Thyroid gland (tissue), 4 donors: Measurements from ENCODE around the gene TRPM6.

Experiments
- POLR2A ChIP-seq, 2 donors: fragments of 450-650 bp; IDR thresholded peaks; one replicate each; pipeline ENCODE4 v1.6.1; 2017; ENCODE audit warnings: antibody characterized with exemption in 2 of 2, mild to moderate bottlenecking in 2 of 2, moderate library complexity in 1 of 2
- TF ChIP-seq, protein P1 (sequence below), 6 experiments: fragments of 200-600 bp in 3 of 6; fragments of 450-650 bp in 3 of 6; sonication (generic) in 3 of 6; IDR thresholded peaks; one replicate each; pipeline ENCODE4 v1.5.1; 2016 to 2019; ENCODE audit warnings: antibody characterized with exemption in 6 of 6, mild to moderate bottlenecking in 2 of 6, inconsistent platforms in 1 of 6, moderate library complexity in 1 of 6

GRCh38 chr9:74859786-74860185, 27.9 kb downstream of the TRPM6 start:
- no peak for TF ChIP-seq POLR2A (IDR thresholded peaks at IDR 0.05)
- TF ChIP-seq, protein P1, sequence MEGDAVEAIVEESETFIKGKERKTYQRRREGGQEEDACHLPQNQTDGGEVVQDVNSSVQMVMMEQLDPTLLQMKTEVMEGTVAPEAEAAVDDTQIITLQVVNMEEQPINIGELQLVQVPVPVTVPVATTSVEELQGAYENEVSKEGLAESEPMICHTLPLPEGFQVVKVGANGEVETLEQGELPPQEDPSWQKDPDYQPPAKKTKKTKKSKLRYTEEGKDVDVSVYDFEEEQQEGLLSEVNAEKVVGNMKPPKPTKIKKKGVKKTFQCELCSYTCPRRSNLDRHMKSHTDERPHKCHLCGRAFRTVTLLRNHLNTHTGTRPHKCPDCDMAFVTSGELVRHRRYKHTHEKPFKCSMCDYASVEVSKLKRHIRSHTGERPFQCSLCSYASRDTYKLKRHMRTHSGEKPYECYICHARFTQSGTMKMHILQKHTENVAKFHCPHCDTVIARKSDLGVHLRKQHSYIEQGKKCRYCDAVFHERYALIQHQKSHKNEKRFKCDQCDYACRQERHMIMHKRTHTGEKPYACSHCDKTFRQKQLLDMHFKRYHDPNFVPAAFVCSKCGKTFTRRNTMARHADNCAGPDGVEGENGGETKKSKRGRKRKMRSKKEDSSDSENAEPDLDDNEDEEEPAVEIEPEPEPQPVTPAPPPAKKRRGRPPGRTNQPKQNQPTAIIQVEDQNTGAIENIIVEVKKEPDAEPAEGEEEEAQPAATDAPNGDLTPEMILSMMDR (IDR thresholded peaks at IDR 0.05): no peak
